H9 (cell line): ENCODE results near the gene MND1. TPM values are rescaled to one million over a fixed set of nuclear protein-coding genes. Genes with fewer than 3 reads are reported as not detected.

ENCODE experiments used
- DNase-seq: peaks from one replicate; pipeline ENCODE4 v3.0.0-alpha.2; 2017
- H2AFZ ChIP-seq: one replicate; pipeline ENCODE4 v1.6.1; 2013; ENCODE audit warnings: mild to moderate bottlenecking, low read length, control low read depth, moderate library complexity
- H2AK5ac ChIP-seq: 2 replicates; pipeline ENCODE4 v1.6.1; 2013; ENCODE audit warnings: low read length, control low read depth, mixed read lengths; ENCODE audit not compliant: insufficient read length
- H2BK120ac ChIP-seq: one replicate; pipeline ENCODE4 v1.6.1; 2013; ENCODE audit warnings: low read depth, mild to moderate bottlenecking, low read length, control low read depth, inconsistent platforms; ENCODE audit not compliant: poor library complexity, severe bottlenecking
- H2BK12ac ChIP-seq: 2 replicates; pipeline ENCODE4 v1.6.1; 2013; ENCODE audit warnings: low read length, control low read depth, mixed read lengths, low read depth; ENCODE audit not compliant: insufficient read length
- H2BK15ac ChIP-seq: 2 replicates; pipeline ENCODE4 v1.6.1; 2013; ENCODE audit warnings: low read depth, low read length, control low read depth
- H2BK20ac ChIP-seq: one replicate; pipeline ENCODE4 v1.6.1; 2013; ENCODE audit warnings: low read depth, mild to moderate bottlenecking, low read length, control low read depth, inconsistent platforms; ENCODE audit not compliant: poor library complexity, severe bottlenecking
- H2BK5ac ChIP-seq: 2 replicates; pipeline ENCODE4 v1.6.1; 2013; ENCODE audit warnings: low read length, control low read depth, mixed read lengths; ENCODE audit not compliant: insufficient read length
- H3K14ac ChIP-seq: 2 replicates; pipeline ENCODE4 v1.6.1; 2013; ENCODE audit warnings: low read length, control low read depth; ENCODE audit not compliant: insufficient read depth
- H3K18ac ChIP-seq: 2 replicates; pipeline ENCODE4 v1.6.1; 2013; ENCODE audit warnings: low read depth, mild to moderate bottlenecking, mixed read lengths, low read length, control low read depth; ENCODE audit not compliant: insufficient read length
- H3K23ac ChIP-seq: 2 replicates; pipeline ENCODE4 v1.6.1; 2013; ENCODE audit warnings: low read length, control low read depth, mixed read lengths, low read depth; ENCODE audit not compliant: insufficient read length
- H3K23me2 ChIP-seq: 2 replicates; pipeline ENCODE4 v1.6.1; 2013; ENCODE audit warnings: low read depth, mild to moderate bottlenecking, mixed read lengths, low read length, control low read depth; ENCODE audit not compliant: insufficient read length, poor library complexity, severe bottlenecking
- H3K27ac ChIP-seq: 2 replicates; pipeline ENCODE4 v1.5.1; 2013; ENCODE audit warnings: low read length, control low read depth, mixed read lengths, low read depth; ENCODE audit not compliant: insufficient read length
- H3K27me3 ChIP-seq: 2 replicates; pipeline ENCODE4 v1.6.1; 2013; ENCODE audit warnings: low read length, control low read depth, inconsistent platforms; ENCODE audit not compliant: insufficient read depth
- H3K4ac ChIP-seq: 2 replicates; pipeline ENCODE4 v1.6.1; 2013; ENCODE audit warnings: low read depth, mild to moderate bottlenecking, control low read depth, inconsistent platforms, low read length, moderate library complexity
- H3K4me1 ChIP-seq: 2 replicates; pipeline ENCODE4 v1.6.1; 2013; ENCODE audit warnings: low read length, control low read depth, inconsistent platforms; ENCODE audit not compliant: insufficient read depth
- H3K4me2 ChIP-seq: 2 replicates; pipeline ENCODE4 v1.6.1; 2013; ENCODE audit warnings: low read length, control low read depth, mixed read lengths; ENCODE audit not compliant: insufficient read length, insufficient read depth
- H3K56ac ChIP-seq: 2 replicates; pipeline ENCODE4 v1.6.1; 2013; ENCODE audit warnings: low read depth, mild to moderate bottlenecking, mixed read lengths, low read length, control low read depth; ENCODE audit not compliant: insufficient read length
- H3K79me1 ChIP-seq: 2 replicates; pipeline ENCODE4 v1.6.1; 2013; ENCODE audit warnings: low read depth, mild to moderate bottlenecking, moderate library complexity, low read length, control low read depth, inconsistent platforms; ENCODE audit not compliant: insufficient read depth, poor library complexity, severe bottlenecking
- H3K79me2 ChIP-seq: 2 replicates; pipeline ENCODE4 v1.6.1; 2013; ENCODE audit warnings: low read length, control low read depth, inconsistent platforms; ENCODE audit not compliant: insufficient read depth
- H3K9ac ChIP-seq: 2 replicates; pipeline ENCODE4 v1.6.1; 2013; ENCODE audit warnings: low read length, control low read depth, mixed read lengths; ENCODE audit not compliant: insufficient read length; ENCODE audit errors: extremely low read depth
- H3K9me3 ChIP-seq: one replicate; pipeline ENCODE4 v1.6.1; 2013; ENCODE audit warnings: low read depth, low read length, inconsistent platforms; ENCODE audit not compliant: control insufficient read depth
- H3T11ph ChIP-seq: one replicate; pipeline ENCODE4 v1.6.1; 2013; ENCODE audit warnings: mild to moderate bottlenecking, low read length, control low read depth, inconsistent platforms
- H4K20me1 ChIP-seq: one replicate; pipeline ENCODE4 v1.6.1; 2013; ENCODE audit not compliant: control insufficient read depth, insufficient read length, insufficient read depth
- H4K5ac ChIP-seq: 2 replicates; pipeline ENCODE4 v1.6.1; 2013; ENCODE audit warnings: low read depth, mild to moderate bottlenecking, mixed read lengths, low read length, control low read depth; ENCODE audit not compliant: insufficient read length
- H4K8ac ChIP-seq: replicated peaks from 2 replicates; pipeline ENCODE4 v1.6.1; 2013; ENCODE audit warnings: low read length, control low read depth, mixed read lengths, low read depth; ENCODE audit not compliant: insufficient read length
- H4K91ac ChIP-seq: 2 replicates; pipeline ENCODE4 v1.6.1; 2013; ENCODE audit warnings: low read depth, mild to moderate bottlenecking, moderate library complexity, mixed read lengths, low read length, control low read depth; ENCODE audit not compliant: insufficient read length
- H3K27ac Mint-ChIP-seq, 3 experiments: 2 replicates in 2 of 3; 3 replicates in 1 of 3; pipeline ENCODE4 v1.8.0; 2020 to 2021; ENCODE audit warnings: mixed read lengths in 3 of 3, mild to moderate bottlenecking in 1 of 3, moderate library complexity in 1 of 3
- H3K27me3 Mint-ChIP-seq: 2 replicates; pipeline ENCODE4 v1.8.0; 2021; ENCODE audit warnings: low read depth, mild to moderate bottlenecking, moderate library complexity, mixed read lengths
- H3K36me3 Mint-ChIP-seq, 3 experiments: 2 replicates in 2 of 3; 3 replicates in 1 of 3; pipeline ENCODE4 v1.8.0; 2020 to 2021; ENCODE audit warnings: low read depth in 3 of 3, mixed read lengths in 3 of 3; ENCODE audit not compliant: insufficient read depth in 1 of 3
- H3K4me1 Mint-ChIP-seq, 2 experiments: 2 replicates each; pipeline ENCODE4 v1.8.0; 2020; ENCODE audit warnings: mixed read lengths in 2 of 2
- H3K4me3 Mint-ChIP-seq, 2 experiments: 2 replicates in 1 of 2; 3 replicates in 1 of 2; pipeline ENCODE4 v1.8.0; 2020 to 2021; ENCODE audit warnings: mild to moderate bottlenecking in 2 of 2, mixed read lengths in 2 of 2, moderate library complexity in 1 of 2
- H3K9me3 Mint-ChIP-seq, 2 experiments: 2 replicates in 1 of 2; 3 replicates in 1 of 2; pipeline ENCODE4 v1.8.0; 2020; ENCODE audit warnings: mild to moderate bottlenecking in 2 of 2, mixed read lengths in 2 of 2, moderate library complexity in 1 of 2
- CTCF ChIP-seq: fragments of 200-600 bp; sonication (generic); conservative IDR thresholded peaks from 3 replicates; pipeline ENCODE4 v1.8.0; 2021; ENCODE audit warnings: antibody characterized with exemption, mild to moderate bottlenecking
- WGBS: extraction: QIAGEN DNeasy Blood & Tissue Kit; methylation state at CpG from one replicate; pipeline ENCODE4 v1.1.7; 2013; ENCODE audit warnings: missing lambda C conversion rate, low lambda C conversion rate, mixed read lengths; ENCODE audit not compliant: insufficient read length; ENCODE audit errors: extremely low coverage; 5-methylcytosine and 5-hydroxymethylcytosine counted together
- total RNA-seq: library from RNA; stranded (reverse); gene quantifications from 2 replicates; pipeline ENCODE4 v1.2.1, GENCODE V29; 2021

The MND1 gene
- total RNA-seq, 1 experiment from 2014 or later: 21.0 TPM

- Histone ChIP-seq H3K79me2 (no peaks in the 10 kb centered on the region), H3K4me1 (no peaks in the 10 kb centered on the region), H3K23me2 (no peaks in the 10 kb centered on the region), H2BK20ac (no peak overlapping the region), H3K79me1 (no peaks in the 10 kb centered on the region), H4K91ac (no peak overlapping the region), H3K9ac (no peak overlapping the region), H2BK12ac (no peak overlapping the region), H3K18ac (no peak overlapping the region), H3K23ac (no peak overlapping the region), H3K4ac (no peak overlapping the region), H4K20me1 (no peaks in the 10 kb centered on the region), H4K5ac (no peak overlapping the region), H2AK5ac (no peak overlapping the region), H3K27me3 (no peaks in the 10 kb centered on the region), H2BK15ac (no peak overlapping the region), H3T11ph (no peak overlapping the region), H3K4me2 (no peak overlapping the region), H4K8ac (no peak overlapping the region), H2BK120ac (no peak overlapping the region), H3K56ac (no peak overlapping the region), H2AFZ (no peak overlapping the region), H3K27ac (no peak overlapping the region), H3K14ac (no peak overlapping the region), H2BK5ac (no peak overlapping the region), H3K9me3 (no peaks in the 10 kb centered on the region)
- H3K36me3 Mint-ChIP-seq: peaks cover 24 to 49% (median 40%) of the 10 kb centered on the region in 3 experiments
- peaks cover 14 to 16% of the 10 kb centered on the region in 2 experiments for H3K9me3 Mint-ChIP-seq
- H3K27ac Mint-ChIP-seq: 0 out of 7 replicates have a peak overlapping the region, but pooled peaks of 1 of the 3 experiments have one; percentile 67
- no peak for TF ChIP-seq CTCF
- no peaks in the 10 kb centered on the region for H3K27me3 Mint-ChIP-seq
- no peak overlapping the region for H3K4me3 Mint-ChIP-seq
- DNase-seq: no peak
- H3K4me1 Mint-ChIP-seq: peaks cover 7 to 10% of the 10 kb centered on the region in 2 experiments
- no CpG with 5 or more reads among the region's 4 CpGs for WGBS
Measured at GRCh38 chr4:153409924-153410501, 65.5 kb downstream of the MND1 start.
